HG03196 (cell line): ENCODE measurements around the gene PRODH2.

Experiments used
- ATAC-seq: cut with Tn5 transposase; IDR thresholded peaks from one replicate; pipeline ENCODE4 v1.9.1; 2021; ENCODE audit not compliant: unreplicated experiment

Gene PRODH2

GRCh38 chr19:35812220-35813042, at the start of gene PRODH2:
Gene PRODH2 (minus strand): TSS chr19:35812845. CDS start chr19:35812805, 40 bp downstream.
- no peak for ATAC-seq

- no peak for ATAC-seq
Observed at GRCh38 chr19:35861640-35862160, 49.1 kb upstream of the PRODH2 start.

GRCh38 chr19:35860818-35861639, 48.4 kb upstream of the PRODH2 start:
- ATAC-seq = no peak

GRCh38 chr19:35860436-35860817, 47.8 kb upstream of the PRODH2 start:
- no peak for ATAC-seq

GRCh38 chr19:35859414-35859813, 46.8 kb upstream of the PRODH2 start:
- ATAC-seq = no peak

- ATAC-seq = no peak
Observed at GRCh38 chr19:35858311-35858710, 45.7 kb upstream of the PRODH2 start.

GRCh38 chr19:35856546-35857149, 44.0 kb upstream of the PRODH2 start, which contains the start of gene KIRREL2:
Gene KIRREL2 (plus strand): TSS chr19:35856911. CDS start chr19:35857120, 209 bp downstream.
- ATAC-seq = no peak

- no peak for ATAC-seq
Observed at GRCh38 chr19:35853038-35853756, 40.6 kb upstream of the PRODH2 start.

- no peak for ATAC-seq
Observed at GRCh38 chr19:35852029-35852780, 39.6 kb upstream of the PRODH2 start, which contains the start of gene NPHS1. Gene NPHS1 (minus strand): TSS chr19:35852504. CDS start chr19:35851837, 667 bp downstream.

GRCh38 chr19:35851213-35852028, 38.8 kb upstream of the PRODH2 start:
- ATAC-seq = no peak

- no peak for ATAC-seq
Observed at GRCh38 chr19:35848919-35849505, 36.4 kb upstream of the PRODH2 start.

GRCh38 chr19:35848486-35848885, 35.8 kb upstream of the PRODH2 start:
- ATAC-seq = no peak

- ATAC-seq = no peak
Observed at GRCh38 chr19:35847911-35848310, 35.3 kb upstream of the PRODH2 start.

GRCh38 chr19:35846038-35846668, 33.5 kb upstream of the PRODH2 start:
- ATAC-seq = no peak

GRCh38 chr19:35845215-35846037, 32.8 kb upstream of the PRODH2 start:
- no peak for ATAC-seq

GRCh38 chr19:35844482-35845214, 32.0 kb upstream of the PRODH2 start:
- ATAC-seq = no peak
